IMR-90 (cell line): ENCODE measurements around the gene PITPNM2.

ENCODE experiments used
- CEBPB ChIP-seq: IDR thresholded peaks from 2 replicates; pipeline ENCODE4 v1.6.1; 2012; ENCODE audit warnings: low read depth, low read length, improper control_type of control experiment
- CHD1 ChIP-seq: IDR thresholded peaks from 2 replicates; pipeline ENCODE4 v1.6.1; 2012; ENCODE audit warnings: low read depth, low read length, improper control_type of control experiment
- CTCF ChIP-seq: conservative IDR thresholded peaks from 2 replicates; pipeline ENCODE4 v1.5.1; 2012; ENCODE audit warnings: mild to moderate bottlenecking, low read depth, low read length, improper control_type of control experiment
- FOS ChIP-seq: fragments of 150-350 bp; IDR thresholded peaks from 2 replicates; pipeline ENCODE4 v1.6.1; 2016; ENCODE audit warnings: low read depth, low read length
- MAFK ChIP-seq: IDR thresholded peaks from 2 replicates; pipeline ENCODE4 v1.6.1; 2012; ENCODE audit warnings: low read depth, low read length, improper control_type of control experiment
- MAZ ChIP-seq: IDR thresholded peaks from 2 replicates; pipeline ENCODE4 v1.6.1; 2012; ENCODE audit warnings: low read depth, mild to moderate bottlenecking, low read length, improper control_type of control experiment, moderate library complexity, borderline replicate concordance
- MXI1 ChIP-seq: IDR thresholded peaks from 2 replicates; pipeline ENCODE4 v1.6.1; 2012; ENCODE audit warnings: low read depth, mild to moderate bottlenecking, low read length, moderate library complexity, borderline replicate concordance
- NFE2L2 ChIP-seq: fragments of 150-350 bp; IDR thresholded peaks from 2 replicates; pipeline ENCODE4 v1.6.1; 2016; ENCODE audit warnings: low read depth, mild to moderate bottlenecking, low read length
- POLR2A ChIP-seq: IDR thresholded peaks from 2 replicates; pipeline ENCODE4 v1.6.1; 2012; ENCODE audit warnings: mild to moderate bottlenecking, low read depth, low read length
- RAD21 ChIP-seq: IDR thresholded peaks from 2 replicates; pipeline ENCODE4 v1.6.1; 2012; ENCODE audit warnings: low read length, improper control_type of control experiment
- RCOR1 ChIP-seq: IDR thresholded peaks from 2 replicates; pipeline ENCODE4 v1.6.1; 2012; ENCODE audit warnings: mild to moderate bottlenecking, low read length, improper control_type of control experiment; ENCODE audit not compliant: insufficient replicate concordance
- RFX5 ChIP-seq: IDR thresholded peaks from 2 replicates; pipeline ENCODE4 v1.8.0; 2012; ENCODE audit warnings: low read depth, mild to moderate bottlenecking, low read length, moderate library complexity
- USF2 ChIP-seq: fragments of 150-350 bp; IDR thresholded peaks from 2 replicates; pipeline ENCODE4 v1.6.1; 2017; ENCODE audit warnings: mild to moderate bottlenecking, antibody characterized with exemption, low read length, low read depth

DNA sequence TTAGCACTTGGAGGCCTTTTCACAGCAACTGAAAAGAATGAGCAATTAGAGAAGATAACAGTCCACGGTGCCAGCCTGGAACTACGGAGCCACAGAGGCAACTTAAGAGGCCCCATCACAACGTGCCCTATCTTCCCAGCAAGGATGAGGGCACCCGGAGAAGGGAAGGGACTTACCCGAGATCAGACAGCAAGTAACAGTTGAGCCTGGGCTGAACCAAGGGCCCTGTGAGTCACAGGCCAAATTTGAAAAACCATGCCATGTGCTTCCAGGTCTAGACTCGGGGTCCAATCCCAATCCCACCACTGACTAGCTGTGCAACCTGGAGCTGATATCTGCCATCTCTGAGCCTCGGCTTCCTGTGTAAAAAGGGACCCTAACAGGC lies 42.2 kb downstream of the PITPNM2 start:
- TF ChIP-seq RAD21 (no peak), CTCF (no peak), POLR2A (no peak), RFX5 (no peak), RCOR1 (no peak), MAZ (no peak), FOS (no peak), CEBPB (no peak), CHD1 (no peak), USF2 (no peak), MAFK (no peak), NFE2L2 (no peak), MXI1 (no peak)
